OCI-LY7 (cell line): ENCODE measurements around the gene IGFBP3.

ENCODE experiments used
- CTCF ChIP-seq: fragments of 200-600 bp; sonication (generic); conservative IDR thresholded peaks from 2 replicates; pipeline ENCODE4 v1.5.1; 2014; ENCODE audit warnings: mild to moderate bottlenecking, antibody characterized with exemption, low read length, moderate library complexity, mixed read lengths
- EZH2phosphoT487 ChIP-seq: fragments of 200-600 bp; sonication (generic); IDR thresholded peaks from 2 replicates; pipeline ENCODE4 v1.6.1; 2018; ENCODE audit warnings: low read depth, borderline replicate concordance, mild to moderate bottlenecking, mixed run types, antibody characterized with exemption, low read length, moderate library complexity, mixed read lengths

- TF ChIP-seq CTCF, result no peak
- no peak for TF ChIP-seq EZH2phosphoT487
Measured at GRCh38 chr7:45969940-45970339, 48.9 kb upstream of the IGFBP3 start.
